NCI-H446 treated with DMSO at 0.1 percent for 48 hours (cell line): ENCODE data around the gene HOXC5.

Source experiments
- DNase-seq: peaks from one replicate; lab custom pipeline; 2025; lab: John Stamatoyannopoulos, UW

Gene HOXC5

GRCh38 chr12:54019924-54020590, 12.8 kb upstream of the HOXC5 start:
- no peak for DNase-seq

- no peak for DNase-seq
These were observed 12.1 kb upstream of the HOXC5 start for GRCh38 chr12:54020591-54021405.

- no peak for DNase-seq
These were observed 11.3 kb upstream of the HOXC5 start for GRCh38 chr12:54021432-54022013.

GRCh38 chr12:54022960-54023884, 9.6 kb upstream of the HOXC5 start:
- DNase-seq: no peak

GRCh38 chr12:54024127-54024526, 8.7 kb upstream of the HOXC5 start:
- DNase-seq: no peak

- DNase-seq: no peak
These were observed 8.1 kb upstream of the HOXC5 start for GRCh38 chr12:54024581-54025305.

- no peak for DNase-seq
These were observed 7.1 kb upstream of the HOXC5 start for GRCh38 chr12:54025499-54026405.

- DNase-seq: no peak
These were observed 6.0 kb upstream of the HOXC5 start for GRCh38 chr12:54026640-54027441.

GRCh38 chr12:54027442-54027786, 5.4 kb upstream of the HOXC5 start:
- no peak for DNase-seq

- DNase-seq: peak; percentile 15
These were observed 4.3 kb upstream of the HOXC5 start, which contains the start of gene HOXC6 for GRCh38 chr12:54028314-54029201. HOXC6 (plus strand) TSS chr12:54028440; CDS start chr12:54028522, 82 bp downstream.

- DNase-seq: no peak
These were observed 3.1 kb upstream of the HOXC5 start for GRCh38 chr12:54029529-54030441.

GRCh38 chr12:54030442-54030801, 2.4 kb upstream of the HOXC5 start:
- DNase-seq: no peak

- DNase-seq: no peak
These were observed 1.9 kb upstream of the HOXC5 start for GRCh38 chr12:54030889-54031471.

GRCh38 chr12:54031480-54031879, 1.4 kb upstream of the HOXC5 start:
- DNase-seq: no peak

GRCh38 chr12:54032086-54032619, 697 bp upstream of the HOXC5 start:
- no peak for DNase-seq

GRCh38 chr12:54033106-54033979, 493 bp downstream of the HOXC5 start:
- DNase-seq: no peak
